GM12872 (cell line): ENCODE data around the gene FUT7.

Experiments
- TF ChIP-seq, protein P1 (sequence below): IDR thresholded peaks from 3 replicates; pipeline ENCODE4 v1.5.1; 2011; ENCODE audit warnings: low read depth, mild to moderate bottlenecking, low read length, moderate library complexity; ENCODE audit not compliant: insufficient read depth

Gene FUT7

DNA sequence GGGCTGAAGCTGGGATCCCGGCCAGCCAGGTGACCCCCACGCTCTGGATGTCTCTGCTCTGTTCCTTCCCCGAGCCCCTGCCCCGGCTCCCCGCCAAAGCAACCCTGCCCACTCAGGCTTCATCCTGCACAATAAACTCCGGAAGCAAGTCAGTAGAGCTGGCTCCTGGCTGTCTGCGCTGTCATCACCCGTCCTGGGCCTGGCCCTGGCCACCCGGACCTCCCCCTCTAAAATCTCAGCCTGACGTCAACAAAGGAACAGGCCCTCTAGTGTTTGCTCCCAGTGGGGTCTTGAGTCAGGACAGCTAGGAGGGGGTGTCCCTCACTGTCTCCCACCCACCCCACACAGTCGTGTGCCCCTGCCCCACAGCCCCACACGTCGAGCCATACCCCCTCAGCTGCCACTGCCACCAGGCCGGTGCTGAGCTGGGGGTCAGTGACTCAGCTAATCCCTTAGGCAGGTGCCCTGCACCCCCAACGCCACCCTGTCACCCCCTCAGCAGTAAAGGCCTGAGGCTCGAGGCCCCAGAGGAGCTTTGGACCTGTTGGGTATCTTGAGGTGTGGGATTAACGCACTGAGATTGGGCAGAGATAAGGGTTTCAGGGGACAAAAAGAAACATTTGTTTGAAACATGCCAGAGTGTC is 50.2 kb downstream of the FUT7 start:
- TF ChIP-seq, protein P1, sequence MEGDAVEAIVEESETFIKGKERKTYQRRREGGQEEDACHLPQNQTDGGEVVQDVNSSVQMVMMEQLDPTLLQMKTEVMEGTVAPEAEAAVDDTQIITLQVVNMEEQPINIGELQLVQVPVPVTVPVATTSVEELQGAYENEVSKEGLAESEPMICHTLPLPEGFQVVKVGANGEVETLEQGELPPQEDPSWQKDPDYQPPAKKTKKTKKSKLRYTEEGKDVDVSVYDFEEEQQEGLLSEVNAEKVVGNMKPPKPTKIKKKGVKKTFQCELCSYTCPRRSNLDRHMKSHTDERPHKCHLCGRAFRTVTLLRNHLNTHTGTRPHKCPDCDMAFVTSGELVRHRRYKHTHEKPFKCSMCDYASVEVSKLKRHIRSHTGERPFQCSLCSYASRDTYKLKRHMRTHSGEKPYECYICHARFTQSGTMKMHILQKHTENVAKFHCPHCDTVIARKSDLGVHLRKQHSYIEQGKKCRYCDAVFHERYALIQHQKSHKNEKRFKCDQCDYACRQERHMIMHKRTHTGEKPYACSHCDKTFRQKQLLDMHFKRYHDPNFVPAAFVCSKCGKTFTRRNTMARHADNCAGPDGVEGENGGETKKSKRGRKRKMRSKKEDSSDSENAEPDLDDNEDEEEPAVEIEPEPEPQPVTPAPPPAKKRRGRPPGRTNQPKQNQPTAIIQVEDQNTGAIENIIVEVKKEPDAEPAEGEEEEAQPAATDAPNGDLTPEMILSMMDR, result no peak

DNA sequence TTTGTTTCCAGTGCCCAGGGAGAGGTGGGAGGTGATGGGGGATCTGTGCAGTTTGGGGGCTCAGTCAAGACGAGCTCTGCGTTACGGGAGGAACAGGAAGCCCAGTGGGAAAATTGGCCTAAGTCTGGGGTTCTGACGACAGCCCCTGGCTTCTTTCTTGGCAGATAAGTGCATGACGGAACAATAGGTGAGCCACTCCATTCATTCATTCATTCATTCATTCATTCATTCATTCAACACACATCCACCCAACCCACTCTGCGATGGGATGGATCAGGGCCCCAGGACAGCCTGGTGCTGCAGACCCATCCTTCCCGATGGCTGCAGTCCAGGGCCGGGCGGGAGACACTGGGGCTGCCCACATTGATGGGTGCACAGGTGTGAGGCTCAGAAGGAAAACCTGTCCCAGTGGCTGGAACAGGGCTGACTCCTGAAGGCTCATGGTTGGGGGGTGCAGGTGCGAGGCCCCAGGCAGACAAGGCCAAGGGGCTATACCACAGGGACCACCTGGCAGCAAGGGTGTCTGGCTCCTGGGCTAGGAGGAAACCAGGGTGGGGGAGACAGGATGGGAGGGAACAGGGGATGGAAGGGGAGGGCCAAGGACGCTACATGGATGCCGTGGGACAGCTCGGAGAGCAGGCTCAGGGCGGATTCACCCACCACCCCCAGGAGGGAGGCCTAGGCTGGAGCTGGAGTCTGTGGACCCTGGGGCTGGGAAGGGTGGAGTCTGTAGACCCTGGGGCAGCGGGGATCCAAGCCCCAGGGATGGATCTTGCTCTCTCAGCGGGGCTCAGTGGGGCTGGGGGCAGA is 51.0 kb downstream of the FUT7 start:
- TF ChIP-seq, protein P1, result no peak
